GM18520 (cell line): Measurements from ENCODE around the gene MBNL2.

ENCODE experiments used
- ATAC-seq: cut with Tn5 transposase; IDR thresholded peaks from one replicate; pipeline ENCODE4 v1.9.1; 2021; ENCODE audit not compliant: unreplicated experiment

Gene MBNL2

GRCh38 chr13:97401421-97401820 lies 179.3 kb downstream of the MBNL2 start:
- no peak for ATAC-seq

- ATAC-seq: no peak
Observed at GRCh38 chr13:97403893-97404750, 182.0 kb downstream of the MBNL2 start.

- no peak for ATAC-seq
Observed at GRCh38 chr13:97407540-97407939, 185.4 kb downstream of the MBNL2 start.

- no peak for ATAC-seq
Observed at GRCh38 chr13:97408938-97409337, 186.8 kb downstream of the MBNL2 start.

- no peak for ATAC-seq
Observed at GRCh38 chr13:97411984-97412383, 189.9 kb downstream of the MBNL2 start.

- ATAC-seq: no peak
Observed at GRCh38 chr13:97413694-97414093, 191.6 kb downstream of the MBNL2 start.

- no peak for ATAC-seq
Observed at GRCh38 chr13:97414392-97414791, 192.3 kb downstream of the MBNL2 start.

- no peak for ATAC-seq
Observed at GRCh38 chr13:97417698-97418097, 195.6 kb downstream of the MBNL2 start.

GRCh38 chr13:97422118-97423054 lies 200.3 kb downstream of the MBNL2 start:
- ATAC-seq: no peak

GRCh38 chr13:97423300-97424045 lies 201.3 kb downstream of the MBNL2 start:
- no peak for ATAC-seq

GRCh38 chr13:97425590-97425989 lies 203.5 kb downstream of the MBNL2 start:
- ATAC-seq: no peak

- ATAC-seq: no peak
Observed at GRCh38 chr13:97426695-97427094, 204.6 kb downstream of the MBNL2 start.

GRCh38 chr13:97429681-97430081 lies 207.5 kb downstream of the MBNL2 start:
- ATAC-seq: no peak

GRCh38 chr13:97430296-97430695 lies 208.2 kb downstream of the MBNL2 start:
- ATAC-seq: no peak

GRCh38 chr13:97431171-97431764 lies 209.1 kb downstream of the MBNL2 start:
- no peak for ATAC-seq

GRCh38 chr13:97432232-97432916 lies 210.2 kb downstream of the MBNL2 start:
- ATAC-seq: no peak

GRCh38 chr13:97432917-97433726 lies 211.0 kb downstream of the MBNL2 start:
- ATAC-seq: peak; percentile 85

GRCh38 chr13:97433727-97434396 lies 211.7 kb downstream of the MBNL2 start, which contains the start of gene RAP2A:
TSS of gene RAP2A (plus strand) at chr13:97434169. CDS start at chr13:97434471, 302 bp downstream.
- peak; percentile 22 for ATAC-seq
